Fibroblast of lung (primary cell): ENCODE results near the gene TBX1. TPM values are rescaled to one million over a fixed set of nuclear protein-coding genes. Genes with fewer than 3 reads are reported as not detected.

Source experiments
- DNase-seq, 2 donors: peaks; one replicate each; pipeline versions ENCODE4 v3.0.0 to v3.0.0-alpha.2; 2010; ENCODE audit warnings: low read depth in 2 of 2
- H2AFZ ChIP-seq: 2 replicates; pipeline ENCODE4 v1.5.1; 2012; ENCODE audit warnings: low read length, control low read depth, inconsistent platforms
- H3K27ac ChIP-seq: 2 replicates; pipeline ENCODE4 v1.5.1; 2011; ENCODE audit warnings: low read length, control low read depth; ENCODE audit not compliant: insufficient read depth
- H3K27me3 ChIP-seq: 2 replicates; pipeline ENCODE4 v1.5.1; 2011; ENCODE audit warnings: mild to moderate bottlenecking, low read length; ENCODE audit not compliant: control insufficient read depth, insufficient read depth
- H3K36me3 ChIP-seq: 2 replicates; pipeline ENCODE4 v1.5.1; 2011; ENCODE audit warnings: low read length; ENCODE audit not compliant: control insufficient read depth, insufficient read depth
- H3K4me1 ChIP-seq: 2 replicates; pipeline ENCODE4 v1.5.1; 2011; ENCODE audit warnings: low read length; ENCODE audit not compliant: control insufficient read depth, insufficient read depth; ENCODE audit errors: extremely low read depth
- H3K4me2 ChIP-seq: 2 replicates; pipeline ENCODE4 v1.5.1; 2011; ENCODE audit warnings: low read length, control low read depth; ENCODE audit not compliant: insufficient read depth; ENCODE audit errors: extremely low read depth
- H3K4me3 ChIP-seq, 4 experiments: fragments of 200-600 bp in 1 of 4; sonication (generic) in 1 of 4; replicated peaks in 1 of 4; 2 replicates each; pipeline ENCODE4 v1.5.1; 2011 to 2016; ENCODE audit warnings: low read length in 4 of 4, low read depth in 3 of 4, mild to moderate bottlenecking in 3 of 4, control low read depth in 2 of 4, inconsistent platforms in 1 of 4, mixed read lengths in 1 of 4; ENCODE audit not compliant: insufficient read depth in 1 of 4; ENCODE audit errors: control extremely low read depth in 1 of 4
- H3K79me2 ChIP-seq: 2 replicates; pipeline ENCODE4 v1.5.1; 2012; ENCODE audit warnings: mild to moderate bottlenecking, low read length, inconsistent platforms; ENCODE audit not compliant: control insufficient read depth, insufficient read depth
- H3K9ac ChIP-seq: 2 replicates; pipeline ENCODE4 v1.5.1; 2011; ENCODE audit warnings: mild to moderate bottlenecking, low read length, control low read depth; ENCODE audit not compliant: insufficient read depth
- H3K9me3 ChIP-seq: 2 replicates; pipeline ENCODE4 v1.5.1; 2012; ENCODE audit warnings: low read depth, low read length; ENCODE audit not compliant: control insufficient read depth, insufficient read depth
- H4K20me1 ChIP-seq: 2 replicates; pipeline ENCODE4 v1.5.1; 2011; ENCODE audit warnings: low read length; ENCODE audit not compliant: control insufficient read depth, insufficient read depth; ENCODE audit errors: extremely low read depth
- EZH2 ChIP-seq: IDR thresholded peaks from 2 replicates; pipeline ENCODE4 v1.5.1; 2012; ENCODE audit warnings: low read length, control low read depth, mild to moderate bottlenecking; ENCODE audit errors: missing control alignments
- polyA plus RNA-seq, 2 donors: library from polyadenylated mRNA; depleted of rRNA in 1 of 2; stranded (reverse) in 1 of 2; unstranded in 1 of 2; fragments of >200 nt; gene quantifications; 2 replicates each; pipeline ENCODE4 v1.2.1, GENCODE V29; 2011 to 2012; ENCODE audit warnings: missing spikeins in 1 of 2
- total RNA-seq: library from RNA; depleted of rRNA; stranded (reverse); fragments of >200 nt; gene quantifications from 2 replicates; pipeline ENCODE4 v1.2.1, GENCODE V29; 2014
- TF ChIP-seq, protein P1 (sequence below), 2 donors: IDR thresholded peaks in 1 of 2; conservative IDR thresholded peaks in 1 of 2; 1 replicate in 1 of 2; 2 replicates in 1 of 2; pipeline ENCODE4 v1.5.1; 2011 to 2012; ENCODE audit warnings: low read length in 2 of 2, control low read depth in 1 of 2, inconsistent platforms in 1 of 2, low read depth in 1 of 2, mild to moderate bottlenecking in 1 of 2

Gene TBX1
- total and polyA plus RNA-seq, 2 donors (not counting 1 experiment from before 2014, with no cell fraction given): not detected

DNA sequence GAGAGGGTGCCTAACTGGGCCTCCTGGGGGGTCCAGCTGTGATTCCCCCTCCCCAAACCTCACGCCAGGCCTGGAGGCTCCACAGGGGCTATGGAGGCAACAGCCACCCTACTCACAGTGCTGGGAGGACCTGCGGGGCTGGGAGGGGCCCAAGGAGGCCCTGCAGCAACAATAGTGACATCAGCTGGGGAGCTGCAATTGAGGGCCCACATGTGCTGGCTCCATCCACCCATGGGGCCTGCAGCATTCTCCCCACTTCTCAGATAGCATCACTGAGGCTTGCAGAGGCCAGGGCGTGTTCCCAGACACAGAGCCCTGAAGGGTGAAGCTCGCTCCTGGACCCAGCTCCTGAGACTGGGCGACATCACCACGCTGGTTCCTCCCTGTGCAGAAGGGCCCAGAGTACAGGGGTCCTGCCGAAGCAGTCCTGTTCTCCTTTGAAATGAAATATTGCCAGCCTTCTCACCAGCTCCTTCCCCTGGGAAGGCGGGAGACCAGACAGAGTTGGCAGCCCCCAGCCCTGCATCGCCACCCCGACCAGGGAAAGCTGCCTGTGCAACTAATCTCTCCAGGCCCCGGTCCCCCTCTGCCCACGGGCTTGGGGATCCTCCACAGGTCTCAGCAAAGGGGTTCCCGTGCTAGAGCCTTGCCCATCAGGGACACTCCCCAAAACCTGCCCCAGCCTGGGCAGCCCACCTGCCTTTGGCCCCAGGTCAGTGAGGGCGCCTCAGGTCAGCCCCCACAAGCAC is 8.9 kb upstream of the TBX1 start:
- no peak overlapping the region for H2AFZ ChIP-seq
- TF ChIP-seq, protein P1, sequence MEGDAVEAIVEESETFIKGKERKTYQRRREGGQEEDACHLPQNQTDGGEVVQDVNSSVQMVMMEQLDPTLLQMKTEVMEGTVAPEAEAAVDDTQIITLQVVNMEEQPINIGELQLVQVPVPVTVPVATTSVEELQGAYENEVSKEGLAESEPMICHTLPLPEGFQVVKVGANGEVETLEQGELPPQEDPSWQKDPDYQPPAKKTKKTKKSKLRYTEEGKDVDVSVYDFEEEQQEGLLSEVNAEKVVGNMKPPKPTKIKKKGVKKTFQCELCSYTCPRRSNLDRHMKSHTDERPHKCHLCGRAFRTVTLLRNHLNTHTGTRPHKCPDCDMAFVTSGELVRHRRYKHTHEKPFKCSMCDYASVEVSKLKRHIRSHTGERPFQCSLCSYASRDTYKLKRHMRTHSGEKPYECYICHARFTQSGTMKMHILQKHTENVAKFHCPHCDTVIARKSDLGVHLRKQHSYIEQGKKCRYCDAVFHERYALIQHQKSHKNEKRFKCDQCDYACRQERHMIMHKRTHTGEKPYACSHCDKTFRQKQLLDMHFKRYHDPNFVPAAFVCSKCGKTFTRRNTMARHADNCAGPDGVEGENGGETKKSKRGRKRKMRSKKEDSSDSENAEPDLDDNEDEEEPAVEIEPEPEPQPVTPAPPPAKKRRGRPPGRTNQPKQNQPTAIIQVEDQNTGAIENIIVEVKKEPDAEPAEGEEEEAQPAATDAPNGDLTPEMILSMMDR (conservative IDR thresholded peaks at IDR 0.05 in 1 of 2, IDR thresholded peaks at IDR 0.05 in 1 of 2; ENCODE audit: low read depth in 1 of 2, low read length in 2 of 2): no peak
- TF ChIP-seq EZH2: no peak
- H3K4me3 ChIP-seq: no peak overlapping the region
- no peak overlapping the region for H3K4me2 ChIP-seq
- H3K9me3 ChIP-seq: no peaks in the 10 kb centered on the region
- no peak overlapping the region for H3K9ac ChIP-seq
- no peak overlapping the region for H3K27ac ChIP-seq
- H3K4me1 ChIP-seq: no peaks in the 10 kb centered on the region
- H3K79me2 ChIP-seq: no peaks in the 10 kb centered on the region
- no peaks in the 10 kb centered on the region for H3K36me3 ChIP-seq
- H4K20me1 ChIP-seq: no peaks in the 10 kb centered on the region
- no peak for DNase-seq
- H3K27me3 ChIP-seq: peaks cover 38% of the 10 kb centered on the region

DNA sequence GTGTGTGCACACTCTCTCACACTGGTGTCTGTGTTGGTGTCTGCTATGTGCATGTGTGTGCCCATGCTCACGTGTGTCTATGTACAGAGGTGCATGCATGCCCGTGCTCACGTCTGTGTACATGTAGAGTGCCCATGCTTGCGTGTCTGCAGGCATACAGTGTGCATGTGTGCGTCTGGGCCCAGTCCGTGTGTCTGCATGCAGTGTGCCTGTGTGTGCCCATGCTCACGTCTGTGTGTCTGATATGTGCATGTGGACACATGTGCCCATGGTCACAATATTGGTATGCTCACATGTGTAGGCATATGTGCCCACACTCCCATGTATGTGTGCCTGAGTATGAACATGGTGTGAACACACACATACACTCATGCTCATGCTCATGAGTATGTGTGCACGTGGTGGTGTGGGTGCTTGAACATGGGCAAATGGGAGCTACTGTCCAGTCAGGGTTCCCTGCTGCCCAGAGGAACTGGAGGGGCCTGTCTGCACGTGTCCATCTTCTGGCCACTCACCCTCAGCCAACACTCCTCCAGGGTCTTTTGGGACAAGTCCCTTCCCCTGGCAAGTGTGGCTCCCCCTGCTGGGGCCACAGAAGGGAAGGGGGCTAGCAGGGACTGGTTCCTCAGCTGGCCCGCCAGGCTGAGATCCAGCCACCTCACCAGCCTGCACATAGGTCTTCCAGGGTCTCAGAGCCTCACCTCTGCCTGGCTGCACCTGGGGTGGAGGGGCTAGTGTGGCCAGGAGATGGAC is 7.3 kb upstream of the TBX1 start:
- H3K27ac ChIP-seq: no peak overlapping the region
- H3K4me2 ChIP-seq: no peak overlapping the region
- H2AFZ ChIP-seq: no peak overlapping the region
- no peaks in the 10 kb centered on the region for H3K4me1 ChIP-seq
- H3K27me3 ChIP-seq: peaks cover 49% of the 10 kb centered on the region
- TF ChIP-seq, protein P1 (conservative IDR thresholded peaks at IDR 0.05 in 1 of 2, IDR thresholded peaks at IDR 0.05 in 1 of 2; ENCODE audit: low read depth in 1 of 2, low read length in 2 of 2): no peak
- peak; percentile 65 for TF ChIP-seq EZH2
- H3K4me3 ChIP-seq: no peak overlapping the region
- no peaks in the 10 kb centered on the region for H3K36me3 ChIP-seq
- no peaks in the 10 kb centered on the region for H4K20me1 ChIP-seq
- H3K9me3 ChIP-seq: no peaks in the 10 kb centered on the region
- no peak for DNase-seq
- H3K79me2 ChIP-seq: no peaks in the 10 kb centered on the region
- no peak overlapping the region for H3K9ac ChIP-seq

- H3K9me3 ChIP-seq: no peaks in the 10 kb centered on the region
- TF ChIP-seq, protein P1 (conservative IDR thresholded peaks at IDR 0.05 in 1 of 2, IDR thresholded peaks at IDR 0.05 in 1 of 2; ENCODE audit: low read depth in 1 of 2, low read length in 2 of 2): no peak
- no peak overlapping the region for H3K4me2 ChIP-seq
- no peak overlapping the region for H2AFZ ChIP-seq
- no peak overlapping the region for H3K9ac ChIP-seq
- H3K4me3 ChIP-seq: no peak overlapping the region
- no peak for DNase-seq
- H3K36me3 ChIP-seq: no peaks in the 10 kb centered on the region
- H3K79me2 ChIP-seq: no peaks in the 10 kb centered on the region
- no peak overlapping the region for H3K27ac ChIP-seq
- H4K20me1 ChIP-seq: no peaks in the 10 kb centered on the region
- no peaks in the 10 kb centered on the region for H3K4me1 ChIP-seq
- H3K27me3 ChIP-seq: peaks cover 55% of the 10 kb centered on the region
Measured at GRCh38 chr22:19753996-19754700, 6.4 kb upstream of the TBX1 start.
